Cardiac muscle cell (in vitro differentiated cells and primary cell): ENCODE data around the gene GRK4. TPM values are rescaled to one million over a fixed set of nuclear protein-coding genes. Genes with fewer than 3 reads are reported as not detected.
A peak's percentile ranks its signal among the peaks of the same experiment; 100 is the strongest.

Source experiments
- DNase-seq, 2 donors: peaks; one replicate each; pipeline versions ENCODE4 v3.0.0 to v3.0.0-alpha.2; 2010 to 2017; ENCODE audit warnings: low read depth in 1 of 2, low spot score in 1 of 2
- H3K27ac ChIP-seq: fragments of 200-600 bp; sonication (generic); 2 replicates; pipeline ENCODE4 v1.5.1; 2016
- H3K27me3 ChIP-seq: fragments of 200-600 bp; sonication (generic); 2 replicates; pipeline ENCODE4 v1.6.0; 2016; ENCODE audit warnings: control low read depth
- H3K36me3 ChIP-seq: fragments of 200-600 bp; sonication (generic); 2 replicates; pipeline ENCODE4 v1.5.1; 2016; ENCODE audit warnings: control low read depth
- H3K4me1 ChIP-seq: fragments of 200-600 bp; sonication (generic); 2 replicates; pipeline ENCODE4 v1.8.1; 2017; ENCODE audit warnings: low read depth, mild to moderate bottlenecking, mixed run types
- H3K4me3 ChIP-seq: fragments of 200-600 bp; sonication (generic); 2 replicates; pipeline ENCODE4 v1.5.1; 2016; ENCODE audit warnings: mild to moderate bottlenecking
- H3K9me3 ChIP-seq: fragments of 200-600 bp; sonication (generic); 2 replicates; pipeline ENCODE4 v1.5.1; 2017; ENCODE audit warnings: low read depth, mild to moderate bottlenecking, control low read depth
- CTCF ChIP-seq: IDR thresholded peaks from 2 replicates; pipeline ENCODE4 v1.5.1; 2012; ENCODE audit warnings: low read depth, mild to moderate bottlenecking, low read length
- polyA plus RNA-seq: library from polyadenylated mRNA; unstranded; fragments of >200 nt; fragmentation: Nextera tagmentation; extraction: Ambion mirVana; gene quantifications from 2 replicates; pipeline ENCODE4 v1.2.1, GENCODE V29; 2016
- total RNA-seq: library from RNA; depleted of rRNA; stranded (reverse); fragments of >200 nt; gene quantifications from 2 replicates; pipeline ENCODE4 v1.2.3, GENCODE V29; 2016

GRK4 gene
- total and polyA plus RNA-seq, 2 experiments from 2014 or later: 10.0 to 12.8 TPM

GRCh38 chr4:3062471-3062870, 99.1 kb downstream of the GRK4 start:
- no peaks in the 10 kb centered on the region for H3K4me1 ChIP-seq
- no peaks in the 10 kb centered on the region for H3K36me3 ChIP-seq
- no peaks in the 10 kb centered on the region for H3K9me3 ChIP-seq
- no peak overlapping the region for H3K4me3 ChIP-seq
- TF ChIP-seq CTCF: no peak
- peak in 1 of 2 donors; percentile 94 for DNase-seq
- no peaks in the 10 kb centered on the region for H3K27me3 ChIP-seq
- no peak overlapping the region for H3K27ac ChIP-seq

- Histone ChIP-seq H3K4me3 (no peak overlapping the region), H3K27me3 (no peaks in the 10 kb centered on the region), H3K36me3 (no peaks in the 10 kb centered on the region), H3K4me1 (no peaks in the 10 kb centered on the region), H3K9me3 (no peaks in the 10 kb centered on the region), H3K27ac (no peak overlapping the region)
- no peak for TF ChIP-seq CTCF
- DNase-seq: no peak
Measured at GRCh38 chr4:3065551-3065950, 102.2 kb downstream of the GRK4 start.

GRCh38 chr4:3066836-3067400, 103.5 kb downstream of the GRK4 start:
- Histone ChIP-seq H3K36me3 (no peaks in the 10 kb centered on the region), H3K9me3 (no peaks in the 10 kb centered on the region), H3K4me1 (no peaks in the 10 kb centered on the region), H3K4me3 (no peak overlapping the region), H3K27ac (no peak overlapping the region), H3K27me3 (no peaks in the 10 kb centered on the region)
- DNase-seq: no peak
- no peak for TF ChIP-seq CTCF

- no peak for TF ChIP-seq CTCF
- H3K36me3 ChIP-seq: no peaks in the 10 kb centered on the region
- no peak overlapping the region for H3K27ac ChIP-seq
- H3K4me1 ChIP-seq: no peaks in the 10 kb centered on the region
- no peak overlapping the region for H3K4me3 ChIP-seq
- H3K27me3 ChIP-seq: no peaks in the 10 kb centered on the region
- H3K9me3 ChIP-seq: no peaks in the 10 kb centered on the region
- no peak for DNase-seq
Measured at GRCh38 chr4:3067473-3068001, 104.2 kb downstream of the GRK4 start.

GRCh38 chr4:3069661-3070199, 106.4 kb downstream of the GRK4 start:
- Histone ChIP-seq H3K36me3 (no peaks in the 10 kb centered on the region), H3K27me3 (no peaks in the 10 kb centered on the region), H3K4me1 (no peaks in the 10 kb centered on the region), H3K4me3 (no peak overlapping the region), H3K9me3 (no peaks in the 10 kb centered on the region), H3K27ac (no peak overlapping the region)
- DNase-seq: no peak
- TF ChIP-seq CTCF: no peak
